HEK293 (cell line): Measurements from ENCODE around the gene THRAP3.

Experiments used
- EGR2 ChIP-seq: fragments of 450-650 bp; formaldehyde crosslinking; IDR thresholded peaks from 2 replicates; pipeline ENCODE4 v1.5.1; 2016; ENCODE audit warnings: low read depth, missing biosample characterization, missing genetic modification characterization
- HOXA7 ChIP-seq: sonication (generic); formaldehyde crosslinking; IDR thresholded peaks from 2 replicates; pipeline ENCODE4 v1.8.1; 2022; ENCODE audit warnings: missing genetic modification reagents, borderline replicate concordance
- MYNN ChIP-seq: fragments of 450-650 bp; formaldehyde crosslinking; IDR thresholded peaks from 2 replicates; pipeline ENCODE4 v1.5.1; 2016; ENCODE audit warnings: missing biosample characterization, missing genetic modification characterization, borderline replicate concordance
- RBAK ChIP-seq: fragments of 450-650 bp; formaldehyde crosslinking; IDR thresholded peaks from 2 replicates; pipeline ENCODE4 v1.5.1; 2016; ENCODE audit warnings: missing biosample characterization, missing genetic modification characterization
- TRIM28 ChIP-seq: IDR thresholded peaks from 2 replicates; pipeline ENCODE4 v1.6.1; 2011; ENCODE audit warnings: low read length, control low read depth, borderline replicate concordance
- ZFP69B ChIP-seq: fragments of 450-650 bp; formaldehyde crosslinking; IDR thresholded peaks from 2 replicates; pipeline ENCODE4 v1.5.1; 2016; ENCODE audit warnings: missing biosample characterization, missing genetic modification characterization
- ZNF114 ChIP-seq: fragments of 450-650 bp; formaldehyde crosslinking; IDR thresholded peaks from 2 replicates; pipeline ENCODE4 v1.5.0; 2017; ENCODE audit warnings: missing biosample characterization, missing genetic modification characterization
- ZNF155 ChIP-seq: fragments of 450-650 bp; formaldehyde crosslinking; IDR thresholded peaks from 2 replicates; pipeline ENCODE4 v1.5.1; 2016; ENCODE audit warnings: missing biosample characterization, missing genetic modification characterization
- ZNF169 ChIP-seq: fragments of 450-650 bp; formaldehyde crosslinking; IDR thresholded peaks from 2 replicates; pipeline ENCODE4 v1.5.1; 2016; ENCODE audit warnings: missing biosample characterization, missing genetic modification characterization
- ZNF239 ChIP-seq: fragments of 450-650 bp; formaldehyde crosslinking; IDR thresholded peaks from 2 replicates; pipeline ENCODE4 v1.5.1; 2016; ENCODE audit warnings: missing biosample characterization, missing genetic modification characterization
- ZNF24 ChIP-seq: fragments of 450-650 bp; formaldehyde crosslinking; IDR thresholded peaks from 2 replicates; pipeline ENCODE4 v1.5.1; 2016; ENCODE audit warnings: missing biosample characterization, missing genetic modification characterization
- ZNF266 ChIP-seq: fragments of 450-650 bp; formaldehyde crosslinking; IDR thresholded peaks from 2 replicates; pipeline ENCODE4 v1.5.1; 2016; ENCODE audit warnings: missing biosample characterization, missing genetic modification characterization, low read depth
- ZNF292 ChIP-seq: fragments of 450-650 bp; formaldehyde crosslinking; IDR thresholded peaks from 2 replicates; pipeline ENCODE4 v1.5.1; 2016; ENCODE audit warnings: low read depth, missing biosample characterization, missing genetic modification characterization, borderline replicate concordance
- ZNF350 ChIP-seq: fragments of 450-650 bp; formaldehyde crosslinking; IDR thresholded peaks from 2 replicates; pipeline ENCODE4 v1.5.0; 2017; ENCODE audit warnings: missing biosample characterization, mild to moderate bottlenecking, missing genetic modification characterization
- ZNF394 ChIP-seq: fragments of 450-650 bp; formaldehyde crosslinking; IDR thresholded peaks from 2 replicates; pipeline ENCODE4 v1.5.1; 2016; ENCODE audit warnings: missing biosample characterization, missing genetic modification characterization, mild to moderate bottlenecking, moderate library complexity, borderline replicate concordance
- ZNF529 ChIP-seq: fragments of 450-650 bp; formaldehyde crosslinking; IDR thresholded peaks from 2 replicates; pipeline ENCODE4 v1.5.1; 2017; ENCODE audit warnings: missing genetic modification characterization, missing biosample characterization; ENCODE audit not compliant: insufficient replicate concordance
- ZNF558 ChIP-seq: fragments of 450-650 bp; formaldehyde crosslinking; IDR thresholded peaks from 2 replicates; pipeline ENCODE4 v1.5.1; 2016; ENCODE audit warnings: missing biosample characterization, missing genetic modification characterization
- ZNF610 ChIP-seq: fragments of 450-650 bp; formaldehyde crosslinking; IDR thresholded peaks from 2 replicates; pipeline ENCODE4 v1.5.1; 2016; ENCODE audit warnings: missing biosample characterization, missing genetic modification characterization, borderline replicate concordance
- ZNF626 ChIP-seq: fragments of 450-650 bp; sonication (Bioruptor Pico); formaldehyde crosslinking; IDR thresholded peaks from 2 replicates; pipeline ENCODE4 v1.5.1; 2018; ENCODE audit warnings: missing biosample characterization, missing genetic modification characterization, inconsistent platforms
- ZNF843 ChIP-seq: fragments of 450-650 bp; formaldehyde crosslinking; IDR thresholded peaks from 2 replicates; pipeline ENCODE4 v1.5.1; 2016; ENCODE audit warnings: missing biosample characterization, missing genetic modification characterization
- ZSCAN16 ChIP-seq: fragments of 450-650 bp; formaldehyde crosslinking; IDR thresholded peaks from 2 replicates; pipeline ENCODE4 v1.5.1; 2016; ENCODE audit warnings: missing biosample characterization, missing genetic modification characterization
- ZSCAN23 ChIP-seq: fragments of 450-650 bp; formaldehyde crosslinking; IDR thresholded peaks from 2 replicates; pipeline ENCODE4 v1.5.1; 2016; ENCODE audit warnings: missing biosample characterization, missing genetic modification characterization
- ZSCAN30 ChIP-seq: fragments of 450-650 bp; IDR thresholded peaks from 2 replicates; pipeline ENCODE4 v1.5.1; 2018; ENCODE audit warnings: missing biosample characterization, mild to moderate bottlenecking, missing genetic modification characterization, moderate library complexity
- TF ChIP-seq, protein P1 (sequence below): fragments of 450-650 bp; formaldehyde crosslinking; IDR thresholded peaks from 2 replicates; pipeline ENCODE4 v1.5.1; 2016; ENCODE audit warnings: missing biosample characterization, missing genetic modification characterization
- TF ChIP-seq, protein P2 (sequence below): fragments of 450-650 bp; formaldehyde crosslinking; IDR thresholded peaks from 2 replicates; pipeline ENCODE4 v1.5.1; 2016; ENCODE audit warnings: missing biosample characterization, missing genetic modification characterization, low read depth
- TF ChIP-seq, protein P3 (sequence below): fragments of 450-650 bp; formaldehyde crosslinking; IDR thresholded peaks from 2 replicates; pipeline ENCODE4 v1.5.0; 2017; ENCODE audit warnings: missing biosample characterization, missing genetic modification characterization, borderline replicate concordance
- TF ChIP-seq, protein P4 (sequence below): fragments of 450-650 bp; formaldehyde crosslinking; IDR thresholded peaks from 2 replicates; pipeline ENCODE4 v1.5.1; 2016; ENCODE audit warnings: missing biosample characterization, missing genetic modification characterization
- TF ChIP-seq, protein P5 (sequence below): fragments of 450-650 bp; IDR thresholded peaks from 2 replicates; pipeline ENCODE4 v1.5.1; 2018; ENCODE audit warnings: missing biosample characterization, mild to moderate bottlenecking, missing genetic modification characterization

The THRAP3 gene

DNA sequence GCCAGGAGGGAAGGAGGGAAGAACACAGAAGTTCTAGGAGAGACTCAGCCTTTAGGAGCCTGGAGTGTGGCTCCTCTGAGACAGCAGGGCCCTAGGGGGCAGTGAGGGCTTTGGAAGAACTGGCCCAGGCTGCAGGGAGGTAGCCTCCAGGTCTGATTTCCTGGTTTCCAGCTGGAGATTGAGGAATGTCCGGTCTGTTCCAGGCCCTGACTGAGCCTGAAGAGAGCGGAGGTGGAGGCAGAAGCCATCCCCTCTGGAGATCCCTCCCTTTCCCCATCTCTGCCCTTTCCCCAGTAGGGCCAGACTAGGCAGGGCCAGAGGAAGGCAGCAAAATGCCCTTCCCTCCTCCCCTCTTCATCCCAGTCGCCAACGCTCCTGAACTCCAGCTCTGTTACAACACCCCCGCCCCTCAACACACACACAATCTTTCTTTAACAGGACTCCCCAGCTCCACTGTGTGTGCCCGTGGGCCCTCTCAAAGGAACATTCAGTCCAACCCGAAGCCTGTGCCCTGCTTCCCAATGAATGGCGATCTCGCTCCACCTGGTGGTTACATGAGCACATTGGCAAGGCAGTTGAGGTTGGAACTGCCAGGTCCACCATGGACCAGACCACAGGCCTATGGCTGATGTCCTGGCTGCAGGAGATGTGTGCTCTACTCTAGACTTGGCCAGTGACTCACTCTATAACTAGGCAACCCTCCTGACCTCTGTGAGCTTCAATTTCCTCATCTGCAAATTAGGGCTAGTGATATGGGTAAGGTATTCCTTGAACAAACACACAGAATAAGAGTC, 36.2 kb upstream of the THRAP3 start (continued):
- TF ChIP-seq, protein P1, sequence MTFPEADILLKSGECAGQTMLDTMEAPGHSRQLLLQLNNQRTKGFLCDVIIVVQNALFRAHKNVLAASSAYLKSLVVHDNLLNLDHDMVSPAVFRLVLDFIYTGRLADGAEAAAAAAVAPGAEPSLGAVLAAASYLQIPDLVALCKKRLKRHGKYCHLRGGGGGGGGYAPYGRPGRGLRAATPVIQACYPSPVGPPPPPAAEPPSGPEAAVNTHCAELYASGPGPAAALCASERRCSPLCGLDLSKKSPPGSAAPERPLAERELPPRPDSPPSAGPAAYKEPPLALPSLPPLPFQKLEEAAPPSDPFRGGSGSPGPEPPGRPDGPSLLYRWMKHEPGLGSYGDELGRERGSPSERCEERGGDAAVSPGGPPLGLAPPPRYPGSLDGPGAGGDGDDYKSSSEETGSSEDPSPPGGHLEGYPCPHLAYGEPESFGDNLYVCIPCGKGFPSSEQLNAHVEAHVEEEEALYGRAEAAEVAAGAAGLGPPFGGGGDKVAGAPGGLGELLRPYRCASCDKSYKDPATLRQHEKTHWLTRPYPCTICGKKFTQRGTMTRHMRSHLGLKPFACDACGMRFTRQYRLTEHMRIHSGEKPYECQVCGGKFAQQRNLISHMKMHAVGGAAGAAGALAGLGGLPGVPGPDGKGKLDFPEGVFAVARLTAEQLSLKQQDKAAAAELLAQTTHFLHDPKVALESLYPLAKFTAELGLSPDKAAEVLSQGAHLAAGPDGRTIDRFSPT = no peak
- TF ChIP-seq ZNF24 = no peak
- no peak for TF ChIP-seq ZNF610 (tag by site-specific recombination)
- no peak for TF ChIP-seq ZNF155 (tag by site-specific recombination)
- TF ChIP-seq MYNN (tag by site-specific recombination) = no peak
- no peak for TF ChIP-seq ZNF114 (tag by site-specific recombination)
- TF ChIP-seq, protein P2, sequence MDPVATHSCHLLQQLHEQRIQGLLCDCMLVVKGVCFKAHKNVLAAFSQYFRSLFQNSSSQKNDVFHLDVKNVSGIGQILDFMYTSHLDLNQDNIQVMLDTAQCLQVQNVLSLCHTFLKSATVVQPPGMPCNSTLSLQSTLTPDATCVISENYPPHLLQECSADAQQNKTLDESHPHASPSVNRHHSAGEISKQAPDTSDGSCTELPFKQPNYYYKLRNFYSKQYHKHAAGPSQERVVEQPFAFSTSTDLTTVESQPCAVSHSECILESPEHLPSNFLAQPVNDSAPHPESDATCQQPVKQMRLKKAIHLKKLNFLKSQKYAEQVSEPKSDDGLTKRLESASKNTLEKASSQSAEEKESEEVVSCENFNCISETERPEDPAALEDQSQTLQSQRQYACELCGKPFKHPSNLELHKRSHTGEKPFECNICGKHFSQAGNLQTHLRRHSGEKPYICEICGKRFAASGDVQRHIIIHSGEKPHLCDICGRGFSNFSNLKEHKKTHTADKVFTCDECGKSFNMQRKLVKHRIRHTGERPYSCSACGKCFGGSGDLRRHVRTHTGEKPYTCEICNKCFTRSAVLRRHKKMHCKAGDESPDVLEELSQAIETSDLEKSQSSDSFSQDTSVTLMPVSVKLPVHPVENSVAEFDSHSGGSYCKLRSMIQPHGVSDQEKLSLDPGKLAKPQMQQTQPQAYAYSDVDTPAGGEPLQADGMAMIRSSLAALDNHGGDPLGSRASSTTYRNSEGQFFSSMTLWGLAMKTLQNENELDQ (tag by site-specific recombination) = no peak
- peak; percentile 70; the same call in 1 of the 2 replicates for TF ChIP-seq ZSCAN30 (tag by site-specific recombination)
- peak; percentile 87 for TF ChIP-seq EGR2 (tag by site-specific recombination)
- TF ChIP-seq RBAK = no peak
- no peak for TF ChIP-seq ZNF266 (tag by site-specific recombination)
- TF ChIP-seq ZNF843 (tag by site-specific recombination) = no peak
- TF ChIP-seq, protein P3, sequence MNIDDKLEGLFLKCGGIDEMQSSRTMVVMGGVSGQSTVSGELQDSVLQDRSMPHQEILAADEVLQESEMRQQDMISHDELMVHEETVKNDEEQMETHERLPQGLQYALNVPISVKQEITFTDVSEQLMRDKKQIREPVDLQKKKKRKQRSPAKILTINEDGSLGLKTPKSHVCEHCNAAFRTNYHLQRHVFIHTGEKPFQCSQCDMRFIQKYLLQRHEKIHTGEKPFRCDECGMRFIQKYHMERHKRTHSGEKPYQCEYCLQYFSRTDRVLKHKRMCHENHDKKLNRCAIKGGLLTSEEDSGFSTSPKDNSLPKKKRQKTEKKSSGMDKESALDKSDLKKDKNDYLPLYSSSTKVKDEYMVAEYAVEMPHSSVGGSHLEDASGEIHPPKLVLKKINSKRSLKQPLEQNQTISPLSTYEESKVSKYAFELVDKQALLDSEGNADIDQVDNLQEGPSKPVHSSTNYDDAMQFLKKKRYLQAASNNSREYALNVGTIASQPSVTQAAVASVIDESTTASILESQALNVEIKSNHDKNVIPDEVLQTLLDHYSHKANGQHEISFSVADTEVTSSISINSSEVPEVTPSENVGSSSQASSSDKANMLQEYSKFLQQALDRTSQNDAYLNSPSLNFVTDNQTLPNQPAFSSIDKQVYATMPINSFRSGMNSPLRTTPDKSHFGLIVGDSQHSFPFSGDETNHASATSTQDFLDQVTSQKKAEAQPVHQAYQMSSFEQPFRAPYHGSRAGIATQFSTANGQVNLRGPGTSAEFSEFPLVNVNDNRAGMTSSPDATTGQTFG (tag by site-specific recombination) = no peak
- no peak for TF ChIP-seq ZNF394
- TF ChIP-seq ZNF292 (tag by site-specific recombination) = no peak
- peak; percentile 80; the same call in 1 of the 2 replicates for TF ChIP-seq TRIM28
- TF ChIP-seq ZNF558 = no peak
- no peak for TF ChIP-seq ZNF239 (tag by site-specific recombination)
- no peak for TF ChIP-seq ZNF529 (tag by site-specific recombination)
- TF ChIP-seq ZFP69B (tag by site-specific recombination) = peak; percentile 97
- TF ChIP-seq ZNF626 (tag by site-specific recombination) = no peak
- TF ChIP-seq ZNF169 = no peak
- no peak for TF ChIP-seq ZSCAN23 (tag by site-specific recombination)
- TF ChIP-seq, protein P4, sequence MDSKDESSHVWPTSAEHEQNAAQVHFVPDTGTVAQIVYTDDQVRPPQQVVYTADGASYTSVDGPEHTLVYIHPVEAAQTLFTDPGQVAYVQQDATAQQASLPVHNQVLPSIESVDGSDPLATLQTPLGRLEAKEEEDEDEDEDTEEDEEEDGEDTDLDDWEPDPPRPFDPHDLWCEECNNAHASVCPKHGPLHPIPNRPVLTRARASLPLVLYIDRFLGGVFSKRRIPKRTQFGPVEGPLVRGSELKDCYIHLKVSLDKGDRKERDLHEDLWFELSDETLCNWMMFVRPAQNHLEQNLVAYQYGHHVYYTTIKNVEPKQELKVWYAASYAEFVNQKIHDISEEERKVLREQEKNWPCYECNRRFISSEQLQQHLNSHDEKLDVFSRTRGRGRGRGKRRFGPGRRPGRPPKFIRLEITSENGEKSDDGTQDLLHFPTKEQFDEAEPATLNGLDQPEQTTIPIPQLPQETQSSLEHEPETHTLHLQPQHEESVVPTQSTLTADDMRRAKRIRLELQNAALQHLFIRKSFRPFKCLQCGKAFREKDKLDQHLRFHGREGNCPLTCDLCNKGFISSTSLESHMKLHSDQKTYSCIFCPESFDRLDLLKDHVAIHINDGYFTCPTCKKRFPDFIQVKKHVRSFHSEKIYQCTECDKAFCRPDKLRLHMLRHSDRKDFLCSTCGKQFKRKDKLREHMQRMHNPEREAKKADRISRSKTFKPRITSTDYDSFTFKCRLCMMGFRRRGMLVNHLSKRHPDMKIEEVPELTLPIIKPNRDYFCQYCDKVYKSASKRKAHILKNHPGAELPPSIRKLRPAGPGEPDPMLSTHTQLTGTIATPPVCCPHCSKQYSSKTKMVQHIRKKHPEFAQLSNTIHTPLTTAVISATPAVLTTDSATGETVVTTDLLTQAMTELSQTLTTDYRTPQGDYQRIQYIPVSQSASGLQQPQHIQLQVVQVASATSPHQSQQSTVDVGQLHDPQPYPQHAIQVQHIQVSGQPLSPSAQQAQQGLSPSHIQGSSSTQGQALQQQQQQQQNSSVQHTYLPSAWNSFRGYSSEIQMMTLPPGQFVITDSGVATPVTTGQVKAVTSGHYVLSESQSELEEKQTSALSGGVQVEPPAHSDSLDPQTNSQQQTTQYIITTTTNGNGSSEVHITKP = peak; percentile 62
- TF ChIP-seq ZSCAN16 (tag by site-specific recombination) = no peak
- no peak for TF ChIP-seq HOXA7
- no peak for TF ChIP-seq ZNF350 (tag by site-specific recombination)
- TF ChIP-seq, protein P5, sequence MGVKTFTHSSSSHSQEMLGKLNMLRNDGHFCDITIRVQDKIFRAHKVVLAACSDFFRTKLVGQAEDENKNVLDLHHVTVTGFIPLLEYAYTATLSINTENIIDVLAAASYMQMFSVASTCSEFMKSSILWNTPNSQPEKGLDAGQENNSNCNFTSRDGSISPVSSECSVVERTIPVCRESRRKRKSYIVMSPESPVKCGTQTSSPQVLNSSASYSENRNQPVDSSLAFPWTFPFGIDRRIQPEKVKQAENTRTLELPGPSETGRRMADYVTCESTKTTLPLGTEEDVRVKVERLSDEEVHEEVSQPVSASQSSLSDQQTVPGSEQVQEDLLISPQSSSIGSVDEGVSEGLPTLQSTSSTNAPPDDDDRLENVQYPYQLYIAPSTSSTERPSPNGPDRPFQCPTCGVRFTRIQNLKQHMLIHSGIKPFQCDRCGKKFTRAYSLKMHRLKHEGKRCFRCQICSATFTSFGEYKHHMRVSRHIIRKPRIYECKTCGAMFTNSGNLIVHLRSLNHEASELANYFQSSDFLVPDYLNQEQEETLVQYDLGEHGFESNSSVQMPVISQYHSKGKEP (tag by site-specific recombination) = no peak
